ENCODE measurements around the gene NINJ1. TPM values are rescaled to one million over a fixed set of nuclear protein-coding genes. Genes with fewer than 3 reads are reported as not detected.

The NINJ1 gene
- total and polyA plus RNA-seq, 7 donors: 28.9 to 116 (median 57.8) TPM

DNA sequence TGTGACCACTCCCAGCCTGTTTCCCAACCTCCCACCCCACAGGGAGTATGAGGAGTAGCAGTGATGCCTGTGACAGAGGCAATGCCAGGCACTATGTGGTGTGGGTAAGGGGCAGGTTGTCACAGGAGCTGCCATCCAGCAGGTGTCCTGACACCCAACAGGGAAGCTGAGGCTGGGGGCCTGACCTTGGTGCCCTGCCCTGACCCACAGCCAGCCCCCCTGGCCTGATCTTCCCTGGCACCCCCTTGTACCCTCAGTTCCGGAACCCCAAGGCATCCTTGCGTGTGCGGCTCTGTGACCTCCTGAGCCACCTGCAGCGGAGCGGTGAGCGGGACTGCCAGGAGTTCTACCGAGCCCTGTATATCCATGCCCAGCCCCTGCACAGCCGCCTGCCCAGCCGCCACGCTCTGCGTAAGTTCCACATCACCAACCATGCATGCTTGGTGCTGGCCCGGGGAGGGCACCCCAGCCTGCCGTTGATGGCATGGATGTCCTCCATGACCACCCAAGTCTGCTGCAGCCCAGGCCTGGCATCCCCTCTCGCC is 23.7 kb downstream of the NINJ1 start:
- intact Hi-C loops (cut with DNase I): loop anchor here (5.0 kb wide), 1 partner anchor 42 kb away; no protein-coding TSS in a partner anchor
- DNase-seq: peak; percentile 61
- TF ChIP-seq POLR2AphosphoS5 (IDR thresholded peaks at IDR 0.05) (no peak), POLR2A (IDR thresholded peaks at IDR 0.05) (no peak), EP300 (IDR thresholded peaks at IDR 0.05) (no peak)
- TF ChIP-seq, protein P1, sequence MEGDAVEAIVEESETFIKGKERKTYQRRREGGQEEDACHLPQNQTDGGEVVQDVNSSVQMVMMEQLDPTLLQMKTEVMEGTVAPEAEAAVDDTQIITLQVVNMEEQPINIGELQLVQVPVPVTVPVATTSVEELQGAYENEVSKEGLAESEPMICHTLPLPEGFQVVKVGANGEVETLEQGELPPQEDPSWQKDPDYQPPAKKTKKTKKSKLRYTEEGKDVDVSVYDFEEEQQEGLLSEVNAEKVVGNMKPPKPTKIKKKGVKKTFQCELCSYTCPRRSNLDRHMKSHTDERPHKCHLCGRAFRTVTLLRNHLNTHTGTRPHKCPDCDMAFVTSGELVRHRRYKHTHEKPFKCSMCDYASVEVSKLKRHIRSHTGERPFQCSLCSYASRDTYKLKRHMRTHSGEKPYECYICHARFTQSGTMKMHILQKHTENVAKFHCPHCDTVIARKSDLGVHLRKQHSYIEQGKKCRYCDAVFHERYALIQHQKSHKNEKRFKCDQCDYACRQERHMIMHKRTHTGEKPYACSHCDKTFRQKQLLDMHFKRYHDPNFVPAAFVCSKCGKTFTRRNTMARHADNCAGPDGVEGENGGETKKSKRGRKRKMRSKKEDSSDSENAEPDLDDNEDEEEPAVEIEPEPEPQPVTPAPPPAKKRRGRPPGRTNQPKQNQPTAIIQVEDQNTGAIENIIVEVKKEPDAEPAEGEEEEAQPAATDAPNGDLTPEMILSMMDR (IDR thresholded peaks at IDR 0.05): no peak
- Histone ChIP-seq H3K27ac (no peak overlapping the region), H3K36me3 (peaks cover 7 to 55% (median 46%) of the 10 kb centered on the region in 4 donors), H3K4me1 (peaks cover 0 to 7% (median 3%) of the 10 kb centered on the region in 4 donors), H3K9me3 (no peaks in the 10 kb centered on the region), H3K4me3 (no peak overlapping the region), H3K27me3 (no peaks in the 10 kb centered on the region)
- WGBS, 2 donors: 84 to 96% methylated on average over 14 of the region's 14 CpGs

DNA sequence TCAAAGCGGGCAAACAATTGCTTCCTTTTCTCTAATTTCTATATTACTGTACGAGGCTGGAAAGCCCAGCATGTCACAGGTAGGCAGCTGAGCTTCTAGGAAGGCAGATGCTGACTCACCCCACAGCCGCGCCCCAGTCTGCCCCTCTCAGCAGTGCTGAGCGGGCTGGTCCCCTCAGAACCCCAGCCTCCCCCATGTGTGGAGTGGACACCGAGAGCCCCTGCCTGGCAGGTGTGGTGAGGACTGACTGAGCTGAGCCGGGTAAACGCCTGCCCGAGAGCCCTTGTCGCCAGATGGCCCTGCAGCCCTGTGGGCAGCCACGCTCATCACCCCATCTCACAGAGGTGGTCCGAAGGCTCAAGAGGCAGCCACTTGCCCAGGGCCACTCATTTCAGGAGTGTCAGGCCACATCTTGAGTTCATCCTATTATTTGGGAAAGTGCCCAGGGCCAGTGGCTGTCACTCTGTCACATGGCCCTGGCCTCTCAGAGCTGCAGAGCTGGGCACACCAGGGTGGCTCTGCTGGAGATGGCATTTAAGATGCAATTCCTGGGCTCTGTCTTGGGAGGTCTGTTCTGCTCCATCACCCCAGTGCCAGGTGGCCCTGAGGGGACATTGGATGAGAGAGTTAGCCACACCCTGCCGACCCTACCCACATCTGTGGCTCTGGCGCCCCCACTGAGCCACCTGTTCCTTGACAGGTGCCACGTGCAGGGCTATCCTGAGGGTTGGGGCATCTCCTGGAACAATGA is 25.6 kb downstream of the NINJ1 start:
- no peaks in the 10 kb centered on the region for H3K27me3 ChIP-seq
- 80 to 81% methylated on average over 15 of the region's 15 CpGs for WGBS, 2 donors
- H3K27ac ChIP-seq: no peak overlapping the region
- H3K9me3 ChIP-seq: no peaks in the 10 kb centered on the region
- H3K4me3 ChIP-seq: no peak overlapping the region
- intact Hi-C loops (cut with DNase I): no loop called here
- DNase-seq: peak; percentile 64
- H3K4me1 ChIP-seq: peaks cover 0 to 5% (median 2%) of the 10 kb centered on the region in 4 donors
- H3K36me3 ChIP-seq: peaks cover 7 to 49% (median 41%) of the 10 kb centered on the region in 4 donors
- no peak for TF ChIP-seq POLR2A (IDR thresholded peaks at IDR 0.05)
- no peak for TF ChIP-seq EP300 (IDR thresholded peaks at IDR 0.05)
- no peak for TF ChIP-seq POLR2AphosphoS5 (IDR thresholded peaks at IDR 0.05)
- TF ChIP-seq, protein P1 (IDR thresholded peaks at IDR 0.05): no peak

DNA sequence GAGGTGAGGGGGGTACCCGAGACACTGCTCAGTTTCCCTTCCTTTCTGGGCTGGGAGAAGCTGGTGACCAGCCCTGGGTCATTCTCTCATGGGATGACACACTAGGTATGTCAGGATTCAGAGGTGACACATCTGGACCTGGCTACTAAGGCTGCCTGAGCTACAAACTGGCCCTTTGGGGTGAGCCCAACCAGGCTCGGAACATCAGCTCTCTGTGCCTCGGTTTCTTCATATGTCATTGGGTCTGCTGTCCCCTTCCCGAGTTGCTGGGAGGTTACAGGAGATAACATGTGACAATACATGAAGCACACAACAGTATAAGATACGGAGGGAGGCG is 26.3 kb downstream of the NINJ1 start:
- 89 to 90% methylated on average over 6 of the region's 6 CpGs for WGBS, 2 donors
- H3K27ac ChIP-seq: no peak overlapping the region
- TF ChIP-seq, protein P1 (IDR thresholded peaks at IDR 0.05): no peak
- TF ChIP-seq POLR2AphosphoS5 (IDR thresholded peaks at IDR 0.05) (no peak), POLR2A (IDR thresholded peaks at IDR 0.05) (no peak), EP300 (IDR thresholded peaks at IDR 0.05) (no peak)
- no peaks in the 10 kb centered on the region for H3K27me3 ChIP-seq
- peaks cover 0 to 5% (median 2%) of the 10 kb centered on the region in 4 donors for H3K4me1 ChIP-seq
- peak; percentile 35 for DNase-seq
- no peaks in the 10 kb centered on the region for H3K9me3 ChIP-seq
- H3K36me3 ChIP-seq: peaks cover 2 to 42% (median 35%) of the 10 kb centered on the region in 4 donors
- intact Hi-C loops (cut with DNase I): no loop called here
- H3K4me3 ChIP-seq: no peak overlapping the region

DNA sequence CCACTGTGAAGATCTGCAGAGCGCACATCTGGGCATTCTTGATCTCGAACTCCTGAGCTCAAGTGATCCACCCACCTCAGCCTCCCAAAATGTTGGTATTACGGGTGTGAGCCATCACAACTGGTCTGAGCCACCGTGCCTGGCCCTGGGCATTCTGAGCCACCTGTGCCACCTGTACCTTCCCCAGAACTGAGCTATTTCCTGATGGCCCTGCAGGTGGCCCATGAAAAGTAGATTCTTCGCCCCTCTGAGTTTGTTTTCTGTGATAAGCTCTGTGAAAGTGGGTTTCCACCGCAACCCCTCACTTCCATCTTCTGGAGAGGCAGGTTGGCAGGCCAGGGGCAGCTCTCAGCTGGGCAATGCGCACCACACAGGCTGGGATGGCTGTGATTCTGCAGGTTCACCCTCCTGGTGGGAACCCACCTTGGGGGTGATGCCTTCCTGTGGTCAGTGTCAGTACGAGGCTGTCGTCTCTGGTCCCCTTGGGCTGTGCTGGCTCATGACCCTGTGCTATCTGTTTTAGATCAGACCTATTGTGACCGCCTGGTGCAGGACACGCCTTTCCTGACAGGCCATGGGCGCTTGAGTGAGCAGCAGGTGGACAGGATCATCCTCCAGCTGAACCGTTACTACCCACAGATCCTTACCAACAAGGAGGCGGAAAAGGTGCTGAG is 26.8 kb downstream of the NINJ1 start:
- no peak overlapping the region for H3K4me3 ChIP-seq
- intact Hi-C loops (cut with DNase I): no loop called here
- no peak for TF ChIP-seq POLR2A (IDR thresholded peaks at IDR 0.05)
- no peak for TF ChIP-seq POLR2AphosphoS5 (IDR thresholded peaks at IDR 0.05)
- TF ChIP-seq EP300 (IDR thresholded peaks at IDR 0.05): no peak
- TF ChIP-seq, protein P1 (IDR thresholded peaks at IDR 0.05): no peak
- WGBS, 2 donors: 81 to 92% methylated on average over 14 of the region's 14 CpGs
- no peaks in the 10 kb centered on the region for H3K9me3 ChIP-seq
- H3K27me3 ChIP-seq: no peaks in the 10 kb centered on the region
- DNase-seq: peak; percentile 48
- peaks cover 0 to 5% (median 2%) of the 10 kb centered on the region in 4 donors for H3K4me1 ChIP-seq
- H3K27ac ChIP-seq: no peak overlapping the region
- H3K36me3 ChIP-seq: peaks cover 0 to 37% (median 30%) of the 10 kb centered on the region in 4 donors
